Brain microvascular endothelial cell (primary cell): ENCODE results near the gene HPSE.

Experiments used
- DNase-seq: peaks from one replicate; pipeline ENCODE4 v3.0.0-alpha.2; 2020
- H3K27ac ChIP-seq: fragments of 250-450 bp; sonication (Bioruptor Pico); 2 replicates; pipeline ENCODE4 v1.5.1; 2020; ENCODE audit warnings: mild to moderate bottlenecking, moderate library complexity
- H3K27me3 ChIP-seq: fragments of 250-450 bp; sonication (Bioruptor Pico); replicated peaks from 2 replicates; pipeline ENCODE4 v1.5.1; 2020; ENCODE audit warnings: mild to moderate bottlenecking
- H3K36me3 ChIP-seq: fragments of 250-450 bp; sonication (Bioruptor Pico); replicated peaks from 2 replicates; pipeline ENCODE4 v1.5.1; 2020; ENCODE audit warnings: mild to moderate bottlenecking
- H3K4me3 ChIP-seq: 2 replicates; pipeline ENCODE4 v1.5.1; 2011; ENCODE audit warnings: low read depth, mild to moderate bottlenecking, control low read depth, low read length, moderate library complexity
- CTCF ChIP-seq: IDR thresholded peaks from 2 replicates; pipeline ENCODE4 v1.5.1; 2011; ENCODE audit warnings: low read depth, mild to moderate bottlenecking, moderate library complexity, low read length, control low read depth, inconsistent platforms; ENCODE audit errors: missing control alignments
- in situ Hi-C: cut with HindIII; loops from 2 replicates; pipeline ENCODE4 v1.10.0; 2017; ENCODE audit warnings: low sequenced_read_pairs, low pct_ligation_motif_present

Gene HPSE

DNA sequence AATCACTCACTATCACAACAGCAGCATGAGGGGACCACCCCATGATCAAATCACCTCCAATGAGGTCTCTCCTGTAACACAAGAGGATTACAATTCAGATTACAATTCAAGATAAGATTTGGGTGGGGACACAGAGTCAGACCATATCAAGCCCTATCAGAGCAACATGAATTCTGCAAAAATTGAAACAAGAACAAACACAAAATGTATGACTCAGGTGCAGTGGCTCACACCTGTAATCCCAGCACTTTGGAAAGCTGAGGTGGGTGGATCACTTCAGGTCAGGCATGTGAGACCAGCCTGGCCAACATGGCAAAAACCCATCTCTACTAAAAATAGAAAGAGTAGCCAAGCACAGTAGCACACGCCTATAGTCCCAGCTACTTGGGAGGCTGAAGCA lies 13.4 kb upstream of the HPSE start:
- no peaks in the 10 kb centered on the region for H3K27me3 ChIP-seq
- no peak for DNase-seq
- H3K4me3 ChIP-seq = no peak overlapping the region
- no peaks in the 10 kb centered on the region for H3K36me3 ChIP-seq
- in situ Hi-C loops = no loop called here
- no peak for TF ChIP-seq CTCF
- no peak overlapping the region for H3K27ac ChIP-seq

GRCh38 chr4:83342476-83342875 lies 7.8 kb upstream of the HPSE start:
- in situ Hi-C loops = no loop called here
- Histone ChIP-seq H3K36me3 (no peaks in the 10 kb centered on the region), H3K27me3 (no peaks in the 10 kb centered on the region), H3K27ac (no peak overlapping the region), H3K4me3 (no peak overlapping the region)
- no peak for DNase-seq
- TF ChIP-seq CTCF = no peak

- in situ Hi-C loops = no loop called here
These were observed 6.2 kb upstream of the HPSE start for GRCh38 chr4:83340692-83341343.

GRCh38 chr4:83339573-83339972 lies 4.9 kb upstream of the HPSE start:
- DNase-seq = no peak
- Histone ChIP-seq H3K27me3 (no peaks in the 10 kb centered on the region), H3K36me3 (no peaks in the 10 kb centered on the region), H3K27ac (no peak overlapping the region), H3K4me3 (no peak overlapping the region)
- in situ Hi-C loops = no loop called here
- TF ChIP-seq CTCF = no peak

More at GRCh38 chr4:83340692-83341343, 6.2 kb upstream of the HPSE start:
- Histone ChIP-seq H3K4me3 (no peak overlapping the region), H3K36me3 (no peaks in the 10 kb centered on the region), H3K27ac (no peak overlapping the region), H3K27me3 (no peaks in the 10 kb centered on the region)
- no peak for DNase-seq
- no peak for TF ChIP-seq CTCF

GRCh38 chr4:83335701-83336100 lies 1.1 kb upstream of the HPSE start:
- H3K4me3 ChIP-seq = no peak overlapping the region
- no peak overlapping the region for H3K27ac ChIP-seq
- H3K27me3 ChIP-seq = no peaks in the 10 kb centered on the region
- TF ChIP-seq CTCF = no peak
- in situ Hi-C loops = no loop called here
- DNase-seq = no peak
- H3K36me3 ChIP-seq = no peaks in the 10 kb centered on the region

GRCh38 chr4:83331956-83332355 lies 2.7 kb downstream of the HPSE start:
- in situ Hi-C loops = no loop called here
- Histone ChIP-seq H3K27me3 (no peaks in the 10 kb centered on the region), H3K36me3 (no peaks in the 10 kb centered on the region), H3K27ac (no peak overlapping the region), H3K4me3 (no peak overlapping the region)
- no peak for DNase-seq
- no peak for TF ChIP-seq CTCF
